ENCODE measurements around the gene DTWD2.

GRCh38 chr5:118806571-118806970, 181.8 kb downstream of the DTWD2 start:
- TF ChIP-seq SMC3 (conservative IDR thresholded peaks at IDR 0.05; ENCODE audit: poor library complexity) (no peak), CTCF (IDR thresholded peaks at IDR 0.05; ENCODE audit: poor library complexity, severe bottlenecking) (no peak), RAD21 (conservative IDR thresholded peaks at IDR 0.05) (no peak), EP300 (conservative IDR thresholded peaks at IDR 0.05; ENCODE audit: poor library complexity, severe bottlenecking) (no peak), REST (IDR thresholded peaks at IDR 0.05; ENCODE audit: borderline replicate concordance) (no peak)

Data from neural cell (in vitro differentiated cells).